RWPE2 (cell line): ENCODE measurements around the gene FGD4.

Experiments used
- ATAC-seq: fragments of 200-7000 bp; cut with Tn5 transposase; 3 replicates; pipeline ENCODE4 v1.9.1; 2021; ENCODE audit warnings: low read depth
- DNase-seq: peaks from one replicate; pipeline ENCODE4 v3.0.0-alpha.2; 2020; ENCODE audit warnings: low spot score
- H3K27ac ChIP-seq: fragments of 450-650 bp; 2 replicates; pipeline ENCODE4 v1.5.1; 2017; ENCODE audit warnings: mild to moderate bottlenecking; ENCODE audit not compliant: poor library complexity, severe bottlenecking
- H3K27me3 ChIP-seq: fragments of 250-450 bp; sonication (Bioruptor Pico); 2 replicates; pipeline ENCODE4 v1.5.1; 2021; ENCODE audit warnings: mild to moderate bottlenecking, moderate library complexity; ENCODE audit not compliant: insufficient read depth, poor library complexity, severe bottlenecking
- H3K36me3 ChIP-seq: fragments of 250-450 bp; sonication (Bioruptor Pico); 2 replicates; pipeline ENCODE4 v1.5.1; 2020; ENCODE audit warnings: low read depth, mild to moderate bottlenecking, moderate library complexity
- H3K4me1 ChIP-seq: fragments of 250-450 bp; sonication (Bioruptor Pico); 2 replicates; pipeline ENCODE4 v1.5.1; 2021; ENCODE audit warnings: mild to moderate bottlenecking, moderate library complexity; ENCODE audit not compliant: insufficient read depth, poor library complexity, severe bottlenecking
- H3K4me3 ChIP-seq: fragments of 250-450 bp; sonication (Bioruptor Pico); 2 replicates; pipeline ENCODE4 v1.5.1; 2021; ENCODE audit warnings: mild to moderate bottlenecking, moderate library complexity; ENCODE audit not compliant: severe bottlenecking
- H3K9me3 ChIP-seq: fragments of 250-450 bp; sonication (Bioruptor Pico); 2 replicates; pipeline ENCODE4 v1.5.1; 2021; ENCODE audit warnings: mild to moderate bottlenecking, moderate library complexity; ENCODE audit not compliant: severe bottlenecking
- CTCF ChIP-seq: fragments of 450-650 bp; IDR thresholded peaks from one replicate; pipeline ENCODE4 v1.5.1; 2017; ENCODE audit warnings: mild to moderate bottlenecking, moderate library complexity; ENCODE audit not compliant: poor library complexity, severe bottlenecking

The FGD4 gene

GRCh38 chr12:32606443-32606842, 207.1 kb downstream of the FGD4 start:
- DNase-seq, result no peak
- Histone ChIP-seq H3K4me3 (no peak overlapping the region), H3K36me3 (peaks cover 58% of the 10 kb centered on the region)

GRCh38 chr12:32609966-32610365, 210.6 kb downstream of the FGD4 start:
- DNase-seq (no peak), ATAC-seq (no peak)
- H3K4me1 ChIP-seq, result peaks cover 9% of the 10 kb centered on the region
- H3K27ac ChIP-seq, result no peak overlapping the region
- peaks cover 74% of the 10 kb centered on the region for H3K36me3 ChIP-seq
- no peaks in the 10 kb centered on the region for H3K9me3 ChIP-seq
- H3K4me3 ChIP-seq, result no peak overlapping the region
- no peak for TF ChIP-seq CTCF
- no peaks in the 10 kb centered on the region for H3K27me3 ChIP-seq

More at GRCh38 chr12:32606443-32606842, 207.1 kb downstream of the FGD4 start:
- Histone ChIP-seq H3K4me1 (no peaks in the 10 kb centered on the region), H3K27me3 (no peaks in the 10 kb centered on the region), H3K27ac (no peak overlapping the region), H3K9me3 (no peaks in the 10 kb centered on the region)
- no peak for ATAC-seq
- no peak for TF ChIP-seq CTCF

GRCh38 chr12:32611986-32612385, 212.6 kb downstream of the FGD4 start:
- no peaks in the 10 kb centered on the region for H3K27me3 ChIP-seq
- DNase-seq (no peak), ATAC-seq (no peak)
- H3K4me1 ChIP-seq, result peaks cover 9% of the 10 kb centered on the region
- peaks cover 76% of the 10 kb centered on the region for H3K36me3 ChIP-seq
- no peaks in the 10 kb centered on the region for H3K9me3 ChIP-seq
- no peak overlapping the region for H3K4me3 ChIP-seq
- H3K27ac ChIP-seq, result no peak overlapping the region
- TF ChIP-seq CTCF, result no peak

- H3K9me3 ChIP-seq, result no peaks in the 10 kb centered on the region
- ATAC-seq (no peak), DNase-seq (no peak)
- no peak overlapping the region for H3K4me3 ChIP-seq
- no peak for TF ChIP-seq CTCF
- peaks cover 9% of the 10 kb centered on the region for H3K4me1 ChIP-seq
- H3K36me3 ChIP-seq, result peaks cover 75% of the 10 kb centered on the region
- no peaks in the 10 kb centered on the region for H3K27me3 ChIP-seq
- H3K27ac ChIP-seq, result no peak overlapping the region
These were observed 213.6 kb downstream of the FGD4 start for GRCh38 chr12:32612658-32613614.

GRCh38 chr12:32615441-32615840, 216.1 kb downstream of the FGD4 start:
- DNase-seq, result no peak
- peaks cover 70% of the 10 kb centered on the region for H3K36me3 ChIP-seq
- H3K4me1 ChIP-seq, result peaks cover 9% of the 10 kb centered on the region
- no peak overlapping the region for H3K27ac ChIP-seq
- H3K4me3 ChIP-seq, result no peak overlapping the region
- H3K9me3 ChIP-seq, result no peaks in the 10 kb centered on the region
- no peaks in the 10 kb centered on the region for H3K27me3 ChIP-seq
- ATAC-seq, result no peak
- TF ChIP-seq CTCF, result no peak
